Stomach (tissue), 4 donors: ENCODE measurements around the gene ZNF423.

Experiments used
- EP300 ChIP-seq: sonication (generic); formaldehyde crosslinking; IDR thresholded peaks from one replicate; pipeline ENCODE4 v1.6.1; 2017; ENCODE audit warnings: antibody characterized with exemption
- POLR2A ChIP-seq, 4 donors: fragments of 450-650 bp; IDR thresholded peaks; one replicate each; pipeline ENCODE4 v1.6.1; 2016; ENCODE audit warnings: antibody characterized with exemption in 4 of 4, control low read depth in 2 of 4, mild to moderate bottlenecking in 1 of 4, moderate library complexity in 1 of 4
- POLR2AphosphoS5 ChIP-seq, 3 donors: sonication (generic); formaldehyde crosslinking; IDR thresholded peaks; one replicate each; pipeline ENCODE4 v1.6.1; 2016; ENCODE audit warnings: antibody characterized with exemption in 3 of 3
- TF ChIP-seq, protein P1 (sequence below), 7 experiments: fragments of 450-650 bp in 4 of 7; fragments of 200-600 bp in 3 of 7; sonication (generic) in 3 of 7; IDR thresholded peaks; one replicate each; pipeline ENCODE4 v1.5.1; 2016 to 2019; ENCODE audit warnings: antibody characterized with exemption in 7 of 7, control low read depth in 2 of 7, mild to moderate bottlenecking in 1 of 7

DNA sequence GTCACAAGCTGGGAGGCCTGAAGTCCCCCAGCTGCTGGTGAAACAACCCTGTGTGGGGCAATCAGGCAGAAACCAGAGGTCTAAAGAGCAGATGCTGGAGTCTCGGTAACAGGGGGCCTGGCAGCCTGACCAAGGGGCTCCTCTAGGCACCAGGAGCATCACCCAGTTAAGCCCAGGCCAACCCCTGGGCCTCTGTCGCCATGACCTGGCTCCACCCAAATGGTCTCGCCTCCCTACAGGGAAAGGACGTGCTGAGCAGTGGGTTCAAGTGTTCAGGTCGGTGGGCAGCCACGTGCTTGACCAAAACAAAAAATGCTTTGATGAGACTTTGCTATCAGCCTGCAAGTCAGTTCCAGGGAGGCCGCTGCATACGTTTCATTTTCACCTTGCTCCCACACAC is 240.3 kb downstream of the ZNF423 start:
- TF ChIP-seq POLR2A (IDR thresholded peaks at IDR 0.05) = no peak
- TF ChIP-seq, protein P1, sequence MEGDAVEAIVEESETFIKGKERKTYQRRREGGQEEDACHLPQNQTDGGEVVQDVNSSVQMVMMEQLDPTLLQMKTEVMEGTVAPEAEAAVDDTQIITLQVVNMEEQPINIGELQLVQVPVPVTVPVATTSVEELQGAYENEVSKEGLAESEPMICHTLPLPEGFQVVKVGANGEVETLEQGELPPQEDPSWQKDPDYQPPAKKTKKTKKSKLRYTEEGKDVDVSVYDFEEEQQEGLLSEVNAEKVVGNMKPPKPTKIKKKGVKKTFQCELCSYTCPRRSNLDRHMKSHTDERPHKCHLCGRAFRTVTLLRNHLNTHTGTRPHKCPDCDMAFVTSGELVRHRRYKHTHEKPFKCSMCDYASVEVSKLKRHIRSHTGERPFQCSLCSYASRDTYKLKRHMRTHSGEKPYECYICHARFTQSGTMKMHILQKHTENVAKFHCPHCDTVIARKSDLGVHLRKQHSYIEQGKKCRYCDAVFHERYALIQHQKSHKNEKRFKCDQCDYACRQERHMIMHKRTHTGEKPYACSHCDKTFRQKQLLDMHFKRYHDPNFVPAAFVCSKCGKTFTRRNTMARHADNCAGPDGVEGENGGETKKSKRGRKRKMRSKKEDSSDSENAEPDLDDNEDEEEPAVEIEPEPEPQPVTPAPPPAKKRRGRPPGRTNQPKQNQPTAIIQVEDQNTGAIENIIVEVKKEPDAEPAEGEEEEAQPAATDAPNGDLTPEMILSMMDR (IDR thresholded peaks at IDR 0.05) = no peak
- TF ChIP-seq EP300 = no peak
- no peak for TF ChIP-seq POLR2AphosphoS5 (IDR thresholded peaks at IDR 0.05)
